HUES6 (cell line): ENCODE results near the gene SHF.
"Not testable (repeated sequence)": the region's sequence is repeated elsewhere in the genome, so short reads cannot be mapped to it uniquely, and the experiment has no call there.

ENCODE experiments used
- H3K27ac ChIP-seq: 2 replicates; pipeline ENCODE4 v1.7.0; 2013; ENCODE audit warnings: low read depth, mild to moderate bottlenecking, low read length, inconsistent platforms
- H3K27me3 ChIP-seq: 2 replicates; pipeline ENCODE4 v1.6.1; 2013; ENCODE audit warnings: low read length; ENCODE audit not compliant: control insufficient read depth, insufficient read depth
- H3K36me3 ChIP-seq: 2 replicates; pipeline ENCODE4 v1.6.1; 2013; ENCODE audit warnings: low read length; ENCODE audit not compliant: control insufficient read depth, insufficient read depth
- H3K4me1 ChIP-seq: 2 replicates; pipeline ENCODE4 v1.6.1; 2013; ENCODE audit warnings: low read length; ENCODE audit not compliant: control insufficient read depth, insufficient read depth
- H3K4me3 ChIP-seq: 2 replicates; pipeline ENCODE4 v1.5.1; 2013; ENCODE audit warnings: low read depth, low read length
- H3K9ac ChIP-seq: one replicate; pipeline ENCODE4 v1.6.1; 2013; ENCODE audit warnings: mild to moderate bottlenecking, low read length
- H3K9me3 ChIP-seq: 2 replicates; pipeline ENCODE4 v1.6.1; 2013; ENCODE audit warnings: low read depth, low read length; ENCODE audit not compliant: control insufficient read depth, insufficient read depth

The SHF gene

GRCh38 chr15:45143946-45144345 lies 43.8 kb downstream of the SHF start:
- no peaks in the 10 kb centered on the region for H3K36me3 ChIP-seq
- H3K4me1 ChIP-seq, result peaks cover 4% of the 10 kb centered on the region; the same call in 1 of the 2 replicates
- H3K27ac ChIP-seq, result no peak overlapping the region
- no peaks in the 10 kb centered on the region for H3K9me3 ChIP-seq
- no peak overlapping the region for H3K9ac ChIP-seq
- no peak overlapping the region for H3K4me3 ChIP-seq
- peaks cover 4% of the 10 kb centered on the region; the same call in 1 of the 2 replicates for H3K27me3 ChIP-seq

DNA sequence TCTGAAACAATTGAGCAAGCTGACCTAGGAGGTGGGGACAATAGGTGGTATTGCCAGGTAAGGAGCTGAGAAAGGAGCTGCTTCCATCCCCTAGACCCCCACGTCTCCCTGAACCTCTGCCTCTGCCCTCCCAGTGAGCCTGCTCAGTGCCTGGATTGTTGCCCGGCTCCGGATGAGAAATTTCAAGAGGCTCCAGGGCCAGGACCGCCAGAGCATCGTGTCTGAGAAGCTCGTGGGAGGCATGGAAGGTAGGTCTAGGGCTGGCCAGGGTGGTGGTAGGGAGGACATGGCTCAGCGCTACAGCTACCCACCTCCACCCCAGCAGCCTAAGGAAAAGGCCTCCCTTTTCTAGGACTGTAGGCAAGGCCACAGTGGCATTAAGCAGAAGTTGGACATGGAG lies 44.7 kb downstream of the SHF start:
- Histone ChIP-seq H3K9ac (no peak overlapping the region), H3K9me3 (no peaks in the 10 kb centered on the region), H3K27me3 (peaks cover 5% of the 10 kb centered on the region), H3K36me3 (no peaks in the 10 kb centered on the region), H3K4me3 (no peak overlapping the region), H3K4me1 (no peaks in the 10 kb centered on the region), H3K27ac (no peak overlapping the region)

DNA sequence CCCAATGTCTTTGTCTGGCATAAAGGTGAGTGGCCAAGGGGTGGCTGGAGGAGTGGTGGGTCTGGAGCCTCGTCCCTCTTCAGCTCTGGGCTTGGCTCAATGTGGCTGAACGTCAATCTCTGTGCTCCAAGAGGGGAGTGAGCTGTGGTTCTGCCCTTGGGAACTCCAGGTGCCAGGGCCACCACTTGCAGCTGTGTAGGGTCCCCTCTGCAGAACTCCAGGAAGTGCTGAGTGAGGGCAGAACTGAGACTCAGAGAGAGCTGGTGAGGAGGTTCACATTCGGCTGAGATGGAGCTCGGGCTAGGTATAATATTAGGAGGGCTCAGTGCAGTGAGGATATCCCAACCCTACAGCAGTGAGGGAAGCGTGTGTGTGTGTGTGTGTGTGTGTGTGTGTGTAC lies 46.4 kb downstream of the SHF start:
- Histone ChIP-seq H3K9ac (no peak overlapping the region), H3K27me3 (peaks cover 17% of the 10 kb centered on the region), H3K9me3 (no peaks in the 10 kb centered on the region), H3K4me1 (no peaks in the 10 kb centered on the region), H3K27ac (no peak overlapping the region), H3K4me3 (no peak overlapping the region), H3K36me3 (no peaks in the 10 kb centered on the region)

GRCh38 chr15:45140557-45141250 lies 47.1 kb downstream of the SHF start:
- no peaks in the 10 kb centered on the region for H3K9me3 ChIP-seq
- H3K9ac ChIP-seq, result no peak overlapping the region
- H3K4me1 ChIP-seq, result no peaks in the 10 kb centered on the region
- H3K27me3 ChIP-seq, result peaks cover 21% of the 10 kb centered on the region
- no peak overlapping the region for H3K4me3 ChIP-seq
- H3K27ac ChIP-seq, result no peak overlapping the region
- H3K36me3 ChIP-seq, result no peaks in the 10 kb centered on the region

DNA sequence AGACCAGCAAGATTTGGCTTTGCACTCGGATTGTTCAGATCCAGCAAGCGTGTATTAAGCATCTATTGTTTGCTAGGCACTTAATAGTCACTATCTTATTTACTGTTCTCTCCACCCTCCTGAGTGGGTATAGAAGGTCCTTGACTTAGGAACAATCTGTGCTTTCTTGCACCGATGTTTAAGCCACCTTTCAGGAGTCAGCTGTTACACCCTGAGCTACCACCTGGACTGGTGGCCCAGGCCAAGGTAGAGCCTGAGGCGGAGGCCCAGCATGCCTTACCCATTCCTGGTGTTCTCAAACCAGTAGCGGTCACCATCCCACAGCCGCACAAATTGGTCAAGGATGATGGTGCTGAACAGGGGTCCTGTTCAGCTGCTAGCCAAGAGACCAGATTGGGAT lies 48.0 kb downstream of the SHF start:
- no peak overlapping the region for H3K4me3 ChIP-seq
- H3K9ac ChIP-seq, result no peak overlapping the region
- no peaks in the 10 kb centered on the region for H3K9me3 ChIP-seq
- H3K27me3 ChIP-seq, result peaks cover 26% of the 10 kb centered on the region
- no peak overlapping the region for H3K27ac ChIP-seq
- no peaks in the 10 kb centered on the region for H3K4me1 ChIP-seq
- no peaks in the 10 kb centered on the region for H3K36me3 ChIP-seq

GRCh38 chr15:45138814-45139765 lies 48.7 kb downstream of the SHF start:
- Histone ChIP-seq H3K27ac (no peak overlapping the region), H3K9ac (no peak overlapping the region), H3K9me3 (no peaks in the 10 kb centered on the region), H3K4me3 (no peak overlapping the region), H3K4me1 (no peaks in the 10 kb centered on the region), H3K27me3 (peaks cover 33% of the 10 kb centered on the region), H3K36me3 (no peaks in the 10 kb centered on the region)

- Histone ChIP-seq H3K9me3 (no peaks in the 10 kb centered on the region), H3K9ac (no peak overlapping the region), H3K36me3 (no peaks in the 10 kb centered on the region), H3K4me3 (no peak overlapping the region), H3K27ac (no peak overlapping the region), H3K4me1 (no peaks in the 10 kb centered on the region), H3K27me3 (peaks cover 47% of the 10 kb centered on the region)
Measured at GRCh38 chr15:45137703-45138102, 50.1 kb downstream of the SHF start.

- H3K27me3 ChIP-seq, result peaks cover 60% of the 10 kb centered on the region
- H3K9me3 ChIP-seq, result no peaks in the 10 kb centered on the region
- no peak overlapping the region for H3K9ac ChIP-seq
- no peak overlapping the region for H3K4me3 ChIP-seq
- H3K4me1 ChIP-seq, result no peaks in the 10 kb centered on the region
- no peaks in the 10 kb centered on the region for H3K36me3 ChIP-seq
- no peak overlapping the region for H3K27ac ChIP-seq
Measured at GRCh38 chr15:45136378-45136764, 51.4 kb downstream of the SHF start.

DNA sequence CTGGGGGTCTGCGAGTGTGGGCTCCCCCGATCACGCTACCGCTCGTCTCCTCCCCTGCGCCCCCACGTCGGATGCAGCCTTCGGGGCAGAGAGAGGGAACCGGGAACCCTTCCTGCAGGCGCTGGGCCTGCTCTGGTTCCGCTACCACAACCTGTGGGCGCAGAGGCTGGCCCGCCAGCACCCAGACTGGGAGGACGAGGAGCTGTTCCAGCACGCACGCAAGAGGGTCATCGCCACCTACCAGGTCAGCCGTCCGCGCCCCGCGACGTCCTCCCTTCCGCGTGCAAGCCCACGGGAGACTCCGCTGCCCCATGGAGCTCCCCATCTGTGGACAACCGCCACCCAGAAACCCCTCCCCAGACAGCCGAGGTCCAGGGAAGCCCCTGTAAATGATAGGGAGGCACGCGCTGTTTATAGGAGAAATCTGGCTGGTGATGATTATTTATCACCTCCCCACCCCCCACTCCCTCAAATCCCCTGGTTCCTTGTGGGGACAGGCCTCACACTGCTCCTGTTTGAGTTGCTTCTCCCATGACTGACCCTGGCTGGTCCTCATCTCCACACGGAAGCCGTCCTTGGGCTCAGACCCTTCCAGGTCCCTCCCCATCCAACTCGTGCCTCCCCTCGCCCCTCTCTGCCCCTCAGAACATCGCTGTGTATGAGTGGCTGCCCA lies 51.9 kb downstream of the SHF start:
- H3K9me3 ChIP-seq, H3K27ac ChIP-seq, H3K4me3 ChIP-seq, H3K4me1 ChIP-seq, H3K9ac ChIP-seq, H3K36me3 ChIP-seq: not testable (repeated sequence)
- peaks cover 66% of the 10 kb centered on the region for H3K27me3 ChIP-seq

DNA sequence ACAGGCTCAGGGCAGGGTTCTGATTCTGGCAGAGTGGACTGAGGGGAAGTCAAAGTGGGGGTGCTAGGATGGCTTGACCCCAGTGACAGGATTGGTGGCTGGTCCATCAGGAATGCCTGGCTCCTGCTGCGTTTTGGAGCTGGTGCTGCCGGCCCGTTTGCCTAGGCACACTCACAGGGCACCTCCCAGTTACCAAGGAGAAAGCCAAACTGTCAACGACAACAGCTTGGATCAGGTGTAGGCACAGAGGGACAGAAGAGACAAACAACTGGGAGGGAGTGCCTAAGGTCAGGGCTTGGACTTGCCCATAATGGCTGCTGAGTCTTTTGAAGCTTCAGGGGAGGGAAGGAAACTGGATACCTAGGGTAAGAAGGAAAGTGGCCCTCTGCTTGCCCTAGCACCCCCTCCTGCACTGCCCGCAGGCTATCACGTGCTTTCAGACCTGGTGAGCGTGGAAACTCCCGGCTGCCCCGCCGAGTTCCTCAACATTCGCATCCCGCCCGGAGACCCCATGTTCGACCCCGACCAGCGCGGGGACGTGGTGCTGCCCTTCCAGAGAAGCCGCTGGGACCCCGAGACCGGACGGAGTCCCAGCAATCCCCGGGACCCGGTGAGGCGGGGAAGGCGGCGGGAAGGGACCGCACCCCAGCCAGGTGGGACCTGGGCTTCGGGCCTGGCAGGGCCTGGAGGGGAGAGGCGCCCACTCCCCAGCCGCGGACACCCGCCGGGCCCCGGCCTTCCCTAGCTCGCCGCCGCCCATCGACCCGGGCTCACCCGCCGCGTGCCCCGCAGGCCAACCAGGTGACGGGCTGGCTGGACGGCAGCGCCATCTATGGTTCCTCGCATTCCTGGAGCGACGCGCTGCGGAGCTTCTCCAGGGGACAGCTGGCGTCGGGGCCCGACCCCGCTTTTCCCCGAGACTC lies 52.8 kb downstream of the SHF start:
- Histone ChIP-seq H3K9me3 (no peaks in the 10 kb centered on the region), H3K27me3 (peaks cover 75% of the 10 kb centered on the region)

More for the DNA sequence above, 52.8 kb downstream of the SHF start:
- H3K27ac ChIP-seq, result no peak overlapping the region
- H3K9ac ChIP-seq, result no peak overlapping the region
- no peaks in the 10 kb centered on the region for H3K36me3 ChIP-seq
- peaks cover 7% of the 10 kb centered on the region; the same call in 1 of the 2 replicates for H3K4me1 ChIP-seq
- H3K4me3 ChIP-seq, result peak overlapping the region; percentile 38
